Activated naive CD8-positive, alpha-beta T cell treated with anti-CD3 and anti-CD28 coated beads, Interleukin-2, amount 50 U/mL, for 24 hours (primary cell): ENCODE data around the gene SMCP.
A peak's percentile ranks its signal among the peaks of the same experiment; 100 is the strongest.

ENCODE experiments used
- ATAC-seq: fragments of 150-1000 bp; cut with Tn5 transposase; one replicate; pipeline ENCODE4 v1.10.0; 2021
- DNase-seq: peaks from one replicate; pipeline ENCODE4 v3.0.0; 2021
- H3K27ac Mint-ChIP-seq: one replicate; pipeline ENCODE4 v1.8.0; 2021; ENCODE audit warnings: mild to moderate bottlenecking, mixed read lengths
- H3K27me3 Mint-ChIP-seq: one replicate; pipeline ENCODE4 v1.8.0; 2021; ENCODE audit warnings: mixed read lengths
- H3K36me3 Mint-ChIP-seq: one replicate; pipeline ENCODE4 v1.8.0; 2021; ENCODE audit warnings: low read depth, mixed read lengths
- H3K4me1 Mint-ChIP-seq: one replicate; pipeline ENCODE4 v1.8.0; 2021; ENCODE audit warnings: mixed read lengths
- H3K4me3 Mint-ChIP-seq: one replicate; pipeline ENCODE4 v1.8.0; 2021; ENCODE audit warnings: mild to moderate bottlenecking, moderate library complexity, mixed read lengths
- H3K9me3 Mint-ChIP-seq: one replicate; pipeline ENCODE4 v1.8.0; 2021; ENCODE audit warnings: mixed read lengths

SMCP gene

GRCh38 chr1:152878042-152878441 is at the start of gene SMCP:
Gene SMCP (plus strand): TSS chr1:152878322. CDS start chr1:152884423, 6,101 bp downstream.
- Mint-ChIP-seq H3K4me3 (no peak within 1 kb of the TSS), H3K27me3 (peaks cover 23% of the 10 kb centered on the region), H3K27ac (no peak within 1 kb of the TSS), H3K36me3 (no peaks in the 10 kb centered on the region), H3K4me1 (no peaks in the 10 kb centered on the region), H3K9me3 (no peaks in the 10 kb centered on the region)
- DNase-seq (peak; percentile 33), ATAC-seq (no peak)

GRCh38 chr1:152836870-152837269 is 41.3 kb upstream of the SMCP start:
- DNase-seq (no peak), ATAC-seq (no peak)
- no peak overlapping the region for H3K4me3 Mint-ChIP-seq
- no peaks in the 10 kb centered on the region for H3K4me1 Mint-ChIP-seq
- H3K9me3 Mint-ChIP-seq, result no peaks in the 10 kb centered on the region
- H3K36me3 Mint-ChIP-seq, result no peaks in the 10 kb centered on the region
- H3K27ac Mint-ChIP-seq, result no peak overlapping the region
- H3K27me3 Mint-ChIP-seq, result peaks cover 5% of the 10 kb centered on the region

- Mint-ChIP-seq H3K4me3 (no peak within 1 kb of the TSS), H3K27me3 (peaks cover 5% of the 10 kb centered on the region), H3K9me3 (no peaks in the 10 kb centered on the region), H3K27ac (no peak within 1 kb of the TSS), H3K36me3 (no peaks in the 10 kb centered on the region), H3K4me1 (no peaks in the 10 kb centered on the region)
- ATAC-seq (no peak), DNase-seq (no peak)
These were observed 35.6 kb upstream of the SMCP start, which contains the start of gene LCE6A for GRCh38 chr1:152842556-152842955. Gene LCE6A (plus strand): TSS chr1:152842856. CDS start chr1:152843521, 665 bp downstream.

- H3K4me3 Mint-ChIP-seq, result no peak overlapping the region
- H3K9me3 Mint-ChIP-seq, result no peaks in the 10 kb centered on the region
- DNase-seq (no peak), ATAC-seq (no peak)
- H3K27ac Mint-ChIP-seq, result no peak overlapping the region
- peaks cover 8% of the 10 kb centered on the region for H3K27me3 Mint-ChIP-seq
- H3K36me3 Mint-ChIP-seq, result no peaks in the 10 kb centered on the region
- no peaks in the 10 kb centered on the region for H3K4me1 Mint-ChIP-seq
These were observed 22.5 kb upstream of the SMCP start for GRCh38 chr1:152855661-152856060.

- DNase-seq, result no peak
- ATAC-seq, result no peak
- no peak overlapping the region for H3K4me3 Mint-ChIP-seq
These were observed 20.1 kb upstream of the SMCP start for GRCh38 chr1:152858062-152858461.

GRCh38 chr1:152859696-152860095 is 18.4 kb upstream of the SMCP start, which contains the start of gene LCE7A:
Gene LCE7A (plus strand): TSS chr1:152859996. CDS start chr1:152860698, 702 bp downstream.
- Mint-ChIP-seq H3K9me3 (no peaks in the 10 kb centered on the region), H3K27ac (no peak within 1 kb of the TSS), H3K4me3 (no peak within 1 kb of the TSS), H3K27me3 (peaks cover 11% of the 10 kb centered on the region), H3K4me1 (no peaks in the 10 kb centered on the region), H3K36me3 (no peaks in the 10 kb centered on the region)
- no peak for ATAC-seq
- DNase-seq, result no peak

More at GRCh38 chr1:152858062-152858461, 20.1 kb upstream of the SMCP start:
- no peaks in the 10 kb centered on the region for H3K9me3 Mint-ChIP-seq
- H3K36me3 Mint-ChIP-seq, result no peaks in the 10 kb centered on the region
- H3K27ac Mint-ChIP-seq, result no peak overlapping the region
- peaks cover 11% of the 10 kb centered on the region for H3K27me3 Mint-ChIP-seq
- H3K4me1 Mint-ChIP-seq, result no peaks in the 10 kb centered on the region

- Mint-ChIP-seq H3K27me3 (peaks cover 11% of the 10 kb centered on the region), H3K4me1 (no peaks in the 10 kb centered on the region), H3K36me3 (no peaks in the 10 kb centered on the region), H3K4me3 (no peak overlapping the region), H3K9me3 (no peaks in the 10 kb centered on the region), H3K27ac (no peak overlapping the region)
- DNase-seq (no peak), ATAC-seq (no peak)
These were observed 18.0 kb upstream of the SMCP start for GRCh38 chr1:152860129-152860528.

- Mint-ChIP-seq H3K27ac (no peak overlapping the region), H3K4me3 (no peak overlapping the region), H3K9me3 (no peaks in the 10 kb centered on the region), H3K36me3 (no peaks in the 10 kb centered on the region), H3K27me3 (peaks cover 11% of the 10 kb centered on the region), H3K4me1 (no peaks in the 10 kb centered on the region)
- ATAC-seq (no peak), DNase-seq (no peak)
These were observed 16.7 kb upstream of the SMCP start for GRCh38 chr1:152861374-152861773.

GRCh38 chr1:152864443-152864842 is 13.7 kb upstream of the SMCP start:
- no peak overlapping the region for H3K4me3 Mint-ChIP-seq
- H3K27me3 Mint-ChIP-seq, result peaks cover 4% of the 10 kb centered on the region
- H3K27ac Mint-ChIP-seq, result no peak overlapping the region
- H3K4me1 Mint-ChIP-seq, result no peaks in the 10 kb centered on the region
- H3K9me3 Mint-ChIP-seq, result no peaks in the 10 kb centered on the region
- DNase-seq, result no peak
- no peaks in the 10 kb centered on the region for H3K36me3 Mint-ChIP-seq
- ATAC-seq, result no peak

- Mint-ChIP-seq H3K27ac (no peak overlapping the region), H3K4me3 (no peak overlapping the region), H3K36me3 (no peaks in the 10 kb centered on the region), H3K27me3 (peaks cover 1% of the 10 kb centered on the region), H3K4me1 (no peaks in the 10 kb centered on the region), H3K9me3 (no peaks in the 10 kb centered on the region)
- DNase-seq, result no peak
- ATAC-seq, result no peak
These were observed 11.8 kb upstream of the SMCP start for GRCh38 chr1:152866321-152866720.

- H3K36me3 Mint-ChIP-seq, result no peaks in the 10 kb centered on the region
- peak; percentile 63 for DNase-seq
These were observed 8.2 kb upstream of the SMCP start for GRCh38 chr1:152869808-152870419.

GRCh38 chr1:152870831-152871730 is 7.0 kb upstream of the SMCP start:
- peaks cover 14% of the 10 kb centered on the region for H3K27me3 Mint-ChIP-seq
- no peaks in the 10 kb centered on the region for H3K36me3 Mint-ChIP-seq

More at GRCh38 chr1:152869808-152870419, 8.2 kb upstream of the SMCP start:
- H3K27ac Mint-ChIP-seq, result no peak overlapping the region
- peaks cover 5% of the 10 kb centered on the region for H3K27me3 Mint-ChIP-seq
- no peak overlapping the region for H3K4me3 Mint-ChIP-seq
- no peaks in the 10 kb centered on the region for H3K9me3 Mint-ChIP-seq
- no peak for ATAC-seq
- H3K4me1 Mint-ChIP-seq, result no peaks in the 10 kb centered on the region

GRCh38 chr1:152871731-152872126 is 6.4 kb upstream of the SMCP start:
- Mint-ChIP-seq H3K9me3 (no peaks in the 10 kb centered on the region), H3K27ac (no peak overlapping the region), H3K4me3 (no peak overlapping the region), H3K27me3 (peaks cover 14% of the 10 kb centered on the region), H3K4me1 (no peaks in the 10 kb centered on the region), H3K36me3 (no peaks in the 10 kb centered on the region)
- DNase-seq (no peak), ATAC-seq (no peak)

More at GRCh38 chr1:152870831-152871730, 7.0 kb upstream of the SMCP start:
- Mint-ChIP-seq H3K9me3 (no peaks in the 10 kb centered on the region), H3K27ac (no peak overlapping the region), H3K4me3 (no peak overlapping the region), H3K4me1 (no peaks in the 10 kb centered on the region)
- DNase-seq (no peak), ATAC-seq (no peak)

GRCh38 chr1:152873495-152873894 is 4.6 kb upstream of the SMCP start:
- Mint-ChIP-seq H3K9me3 (no peaks in the 10 kb centered on the region), H3K27me3 (peaks cover 22% of the 10 kb centered on the region), H3K4me1 (no peaks in the 10 kb centered on the region), H3K4me3 (no peak overlapping the region), H3K36me3 (no peaks in the 10 kb centered on the region), H3K27ac (no peak overlapping the region)
- DNase-seq, result no peak
- ATAC-seq, result no peak

GRCh38 chr1:152876827-152877226 is 1.3 kb upstream of the SMCP start:
- no peaks in the 10 kb centered on the region for H3K9me3 Mint-ChIP-seq
- no peak overlapping the region for H3K4me3 Mint-ChIP-seq
- DNase-seq (no peak), ATAC-seq (no peak)
- no peaks in the 10 kb centered on the region for H3K4me1 Mint-ChIP-seq
- H3K27me3 Mint-ChIP-seq, result peaks cover 27% of the 10 kb centered on the region
- H3K36me3 Mint-ChIP-seq, result no peaks in the 10 kb centered on the region
- H3K27ac Mint-ChIP-seq, result no peak overlapping the region
